Measurements from ENCODE around the gene SLC9A3.

DNA sequence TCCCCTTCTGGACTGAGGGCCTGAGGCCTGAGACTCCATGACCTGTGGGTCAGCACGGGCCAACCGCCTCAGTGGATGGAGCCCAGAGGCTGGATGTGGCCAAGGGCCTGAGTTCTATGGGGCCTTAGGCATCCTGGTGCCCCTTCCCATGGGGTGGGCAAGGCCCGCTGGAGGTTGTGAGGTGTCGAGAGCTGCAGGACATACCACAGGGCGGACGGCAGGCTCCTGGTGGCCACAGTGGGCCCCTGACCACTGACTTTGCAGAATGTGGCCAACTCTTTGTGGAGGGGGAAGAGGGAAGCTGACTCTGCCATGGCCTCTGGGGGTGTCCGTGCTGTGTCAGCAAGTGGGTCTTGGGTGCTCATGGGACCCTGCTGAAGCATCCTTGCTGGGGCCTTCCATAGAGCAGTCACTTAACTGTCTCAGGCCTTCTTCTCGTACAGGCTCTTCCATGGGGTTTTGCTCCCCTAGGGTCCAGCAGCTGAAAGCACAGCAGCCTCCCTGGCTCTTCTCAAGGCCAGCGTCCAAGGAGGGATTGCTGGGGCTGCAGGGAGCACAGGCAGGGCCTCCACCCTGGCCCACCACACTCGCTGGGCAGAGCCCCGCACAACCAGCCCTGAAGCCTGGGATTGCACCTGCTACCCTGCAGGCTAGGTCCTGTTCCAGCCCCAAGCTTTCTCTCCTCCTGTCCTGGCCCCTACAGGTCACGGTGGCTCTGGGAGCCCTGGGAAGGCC lies 21.6 kb upstream of the SLC9A3 start:
- no peak for TF ChIP-seq POLR2A (IDR thresholded peaks at IDR 0.05)
- TF ChIP-seq, protein P1, sequence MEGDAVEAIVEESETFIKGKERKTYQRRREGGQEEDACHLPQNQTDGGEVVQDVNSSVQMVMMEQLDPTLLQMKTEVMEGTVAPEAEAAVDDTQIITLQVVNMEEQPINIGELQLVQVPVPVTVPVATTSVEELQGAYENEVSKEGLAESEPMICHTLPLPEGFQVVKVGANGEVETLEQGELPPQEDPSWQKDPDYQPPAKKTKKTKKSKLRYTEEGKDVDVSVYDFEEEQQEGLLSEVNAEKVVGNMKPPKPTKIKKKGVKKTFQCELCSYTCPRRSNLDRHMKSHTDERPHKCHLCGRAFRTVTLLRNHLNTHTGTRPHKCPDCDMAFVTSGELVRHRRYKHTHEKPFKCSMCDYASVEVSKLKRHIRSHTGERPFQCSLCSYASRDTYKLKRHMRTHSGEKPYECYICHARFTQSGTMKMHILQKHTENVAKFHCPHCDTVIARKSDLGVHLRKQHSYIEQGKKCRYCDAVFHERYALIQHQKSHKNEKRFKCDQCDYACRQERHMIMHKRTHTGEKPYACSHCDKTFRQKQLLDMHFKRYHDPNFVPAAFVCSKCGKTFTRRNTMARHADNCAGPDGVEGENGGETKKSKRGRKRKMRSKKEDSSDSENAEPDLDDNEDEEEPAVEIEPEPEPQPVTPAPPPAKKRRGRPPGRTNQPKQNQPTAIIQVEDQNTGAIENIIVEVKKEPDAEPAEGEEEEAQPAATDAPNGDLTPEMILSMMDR (IDR thresholded peaks at IDR 0.05 in 4 of 5, conservative IDR thresholded peaks at IDR 0.05 in 1 of 5), result no peak

Measured in gastrocnemius medialis (tissue), 4 donors.